Measurements from ENCODE around the gene DHRS1. TPM values are rescaled to one million over a fixed set of nuclear protein-coding genes. Genes with fewer than 3 reads are reported as not detected.
"Not testable (repeated sequence)": the region's sequence is repeated elsewhere in the genome, so short reads cannot be mapped to it uniquely, and the experiment has no call there.

DHRS1 gene
- total RNA-seq, 2 experiments from 2014 or later: 31.7 to 35.0 TPM

- H3K27ac Mint-ChIP-seq: no peak overlapping the region
- H3K27me3 Mint-ChIP-seq: no peaks in the 10 kb centered on the region
- H3K9me3 Mint-ChIP-seq: no peaks in the 10 kb centered on the region
- peaks cover 10% of the 10 kb centered on the region for H3K36me3 Mint-ChIP-seq (ENCODE audit: low read depth)
- peaks cover 7% of the 10 kb centered on the region for H3K4me1 Mint-ChIP-seq
- CTCF ChIA-PET: interaction anchor here (0.6 to 1.9 kb wide), 6 partner anchors 9 to 360 kb away, joined by 3 to 6 read pairs (median 4); partner anchors contain the start of gene CIDEB
- POLR2A ChIA-PET: no interaction called here
- DNase-seq: no peak
- no peak overlapping the region for H3K4me3 Mint-ChIP-seq
Measured at GRCh38 chr14:24255931-24256711, 43.5 kb downstream of the DHRS1 start.

- no peak for DNase-seq
- no peaks in the 10 kb centered on the region for H3K27me3 Mint-ChIP-seq
- no peak overlapping the region for H3K4me3 Mint-ChIP-seq
- peaks cover 13% of the 10 kb centered on the region for H3K4me1 Mint-ChIP-seq
- H3K36me3 Mint-ChIP-seq (ENCODE audit: low read depth): peaks cover 12% of the 10 kb centered on the region
- H3K9me3 Mint-ChIP-seq: no peaks in the 10 kb centered on the region
- ChIA-PET POLR2A (no interaction called here), CTCF (interaction anchor here (0.6 to 1.9 kb wide), 4 partner anchors 14 to 361 kb away, joined by 3 to 5 read pairs (median 4); no protein-coding TSS in a partner anchor)
- no peak overlapping the region for H3K27ac Mint-ChIP-seq
Measured at GRCh38 chr14:24255438-24255837, 44.1 kb downstream of the DHRS1 start.

GRCh38 chr14:24254630-24255392 lies 44.8 kb downstream of the DHRS1 start:
- DNase-seq: no peak
- Mint-ChIP-seq H3K4me1 (peaks cover 20% of the 10 kb centered on the region), H3K4me3 (no peak overlapping the region), H3K36me3 (ENCODE audit: low read depth) (peaks cover 16% of the 10 kb centered on the region), H3K9me3 (no peaks in the 10 kb centered on the region), H3K27me3 (no peaks in the 10 kb centered on the region), H3K27ac (no peak overlapping the region)
- ChIA-PET CTCF (interaction anchor here (0.8 to 1.1 kb wide), 2 partner anchors 42 to 79 kb away, joined by 3 to 4 read pairs; no protein-coding TSS in a partner anchor), POLR2A (no interaction called here)

- Mint-ChIP-seq H3K36me3 (ENCODE audit: low read depth) (peaks cover 19% of the 10 kb centered on the region), H3K27ac (no peak overlapping the region), H3K9me3 (no peaks in the 10 kb centered on the region), H3K27me3 (no peaks in the 10 kb centered on the region), H3K4me1 (peaks cover 27% of the 10 kb centered on the region), H3K4me3 (no peak overlapping the region)
- ChIA-PET POLR2A (no interaction called here), CTCF (interaction anchor here (0.6 to 4.3 kb wide), 4 partner anchors 17 to 54 kb away, joined by 3 to 29 read pairs (median 16); partner anchors contain the start of genes CIDEB and RABGGTA)
- DNase-seq: no peak
Measured at GRCh38 chr14:24253936-24254335, 45.6 kb downstream of the DHRS1 start.

GRCh38 chr14:24252289-24253124 lies 47.1 kb downstream of the DHRS1 start:
- Mint-ChIP-seq H3K27me3 (no peaks in the 10 kb centered on the region), H3K4me3 (no peak overlapping the region), H3K9me3 (no peaks in the 10 kb centered on the region), H3K4me1 (peaks cover 40% of the 10 kb centered on the region), H3K36me3 (ENCODE audit: low read depth) (peaks cover 29% of the 10 kb centered on the region), H3K27ac (no peak overlapping the region)
- no peak for DNase-seq
- ChIA-PET CTCF (interaction anchor here (1.0 to 4.3 kb wide), 6 partner anchors 10 to 57 kb away, joined by 3 to 29 read pairs (median 16); partner anchors contain the start of genes CIDEB, RABGGTA, TINF2 and TM9SF1), POLR2A (no interaction called here)

- no peaks in the 10 kb centered on the region for H3K27me3 Mint-ChIP-seq
- H3K4me3 Mint-ChIP-seq: no peak overlapping the region
- H3K36me3 Mint-ChIP-seq (ENCODE audit: low read depth): peaks cover 30% of the 10 kb centered on the region
- H3K27ac Mint-ChIP-seq: peak overlapping the region; percentile 28
- POLR2A ChIA-PET: no interaction called here
- H3K9me3 Mint-ChIP-seq: no peaks in the 10 kb centered on the region
- no peak for DNase-seq
- CTCF ChIA-PET: interaction anchor here (1.1 to 4.3 kb wide), 6 partner anchors 9 to 56 kb away, joined by 3 to 29 read pairs (median 16); partner anchors contain the start of genes CIDEB, RABGGTA and TINF2
- peaks cover 43% of the 10 kb centered on the region for H3K4me1 Mint-ChIP-seq
Measured at GRCh38 chr14:24251880-24252288, 47.7 kb downstream of the DHRS1 start.

DNA sequence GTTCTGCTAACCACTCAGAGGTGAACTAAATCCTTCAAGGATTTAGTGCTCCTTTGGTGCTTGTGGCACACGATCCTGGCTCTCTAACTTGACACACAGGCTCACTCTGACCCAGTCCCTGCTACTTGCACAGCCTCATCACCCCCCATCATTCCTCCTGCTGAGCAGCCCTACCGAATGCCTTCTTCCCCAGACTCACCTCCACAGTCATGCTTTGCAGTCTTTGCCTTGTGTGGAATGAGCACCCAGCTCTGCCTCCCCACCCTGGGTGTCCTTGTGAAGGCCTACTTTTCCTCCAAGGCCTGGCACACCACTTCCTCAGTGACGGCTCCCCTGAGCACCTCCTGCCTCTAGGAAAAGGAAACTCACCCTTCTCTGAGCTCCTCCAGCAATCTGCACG lies 49.2 kb downstream of the DHRS1 start:
- peaks cover 47% of the 10 kb centered on the region for H3K4me1 Mint-ChIP-seq
- no peak for DNase-seq
- H3K27me3 Mint-ChIP-seq: no peaks in the 10 kb centered on the region
- peak overlapping the region; percentile 33 for H3K4me3 Mint-ChIP-seq
- peaks cover 30% of the 10 kb centered on the region for H3K36me3 Mint-ChIP-seq (ENCODE audit: low read depth)
- no peaks in the 10 kb centered on the region for H3K9me3 Mint-ChIP-seq
- POLR2A ChIA-PET: no interaction called here
- peak overlapping the region; percentile 76 for H3K27ac Mint-ChIP-seq
- CTCF ChIA-PET: interaction anchor here (1.1 to 4.3 kb wide), 9 partner anchors 8 to 82 kb away, joined by 3 to 29 read pairs (median 4); partner anchors contain the start of genes CIDEB, RABGGTA and TINF2

DNA sequence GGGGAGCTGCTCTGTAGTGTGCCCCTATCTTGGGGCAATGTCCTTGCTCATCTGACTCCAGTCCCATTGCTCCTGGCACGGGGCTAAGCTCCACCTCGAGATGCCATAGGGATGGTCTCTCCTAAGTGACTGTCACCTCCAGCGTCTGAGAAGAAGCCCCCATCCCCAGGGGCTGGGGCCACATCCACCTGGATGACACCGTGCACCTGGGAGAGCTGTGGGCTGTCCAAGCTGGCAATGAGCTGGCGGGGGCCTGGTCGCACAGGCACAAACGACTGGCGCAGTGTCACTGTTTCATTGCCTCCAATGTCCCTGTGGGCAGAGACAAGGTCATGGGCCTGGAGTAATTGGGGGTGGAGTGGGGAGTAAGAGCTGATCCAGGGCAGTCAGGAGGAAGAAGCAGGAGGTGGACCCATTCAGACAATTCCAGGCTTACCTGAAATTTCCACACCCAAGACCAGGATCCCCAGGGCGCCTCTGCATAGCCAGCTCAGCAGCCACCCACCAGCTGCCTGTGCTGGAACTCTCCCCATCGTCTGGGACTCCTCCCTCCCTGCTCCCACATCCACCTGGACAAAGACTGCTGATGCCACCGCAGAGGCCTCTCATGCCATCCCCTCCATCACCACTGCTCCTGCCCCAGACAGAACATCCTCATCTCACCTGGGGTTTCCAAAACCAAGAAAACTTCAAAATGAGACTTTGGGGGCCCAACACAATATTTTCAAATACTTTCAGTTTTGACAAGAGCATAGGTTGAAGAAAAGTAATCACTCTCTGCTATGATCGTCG lies 50.2 kb downstream of the DHRS1 start:
- peak overlapping the region; percentile 76 for H3K27ac Mint-ChIP-seq
- H3K4me3 Mint-ChIP-seq: peak overlapping the region; percentile 27
- POLR2A ChIA-PET: no interaction called here
- H3K36me3 Mint-ChIP-seq (ENCODE audit: low read depth): peaks cover 33% of the 10 kb centered on the region
- peaks cover 52% of the 10 kb centered on the region for H3K4me1 Mint-ChIP-seq
- no peaks in the 10 kb centered on the region for H3K27me3 Mint-ChIP-seq
- CTCF ChIA-PET: interaction anchor here (1.0 to 2.1 kb wide), 7 partner anchors 9 to 50 kb away, joined by 3 to 7 read pairs (median 4); partner anchors contain the start of genes DHRS1, NOP9 and RABGGTA
- no peak for DNase-seq
- no peaks in the 10 kb centered on the region for H3K9me3 Mint-ChIP-seq

DNA sequence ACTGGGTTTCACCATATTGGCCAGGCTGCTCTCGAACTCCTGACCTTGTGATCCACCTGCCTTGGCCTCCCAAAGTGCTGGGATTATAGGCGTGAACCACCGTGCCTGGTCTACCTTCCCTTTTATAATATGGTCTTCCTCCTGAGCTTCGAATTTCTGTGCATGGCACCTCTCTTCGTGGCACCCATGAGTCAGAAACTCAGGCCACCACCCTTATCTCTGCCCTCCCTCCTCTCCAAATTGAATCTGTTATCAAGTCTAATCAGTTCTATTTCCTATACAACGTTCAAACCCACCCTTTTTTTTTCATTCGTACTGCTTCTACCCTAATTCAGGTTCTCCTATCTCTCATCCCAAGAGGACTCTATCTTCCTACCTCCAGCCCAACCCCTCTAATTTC lies 52.2 kb downstream of the DHRS1 start:
- H3K9me3 Mint-ChIP-seq: no peaks in the 10 kb centered on the region
- peaks cover 28% of the 10 kb centered on the region for H3K36me3 Mint-ChIP-seq (ENCODE audit: low read depth)
- peaks cover 63% of the 10 kb centered on the region for H3K4me1 Mint-ChIP-seq
- H3K4me3 Mint-ChIP-seq: peak overlapping the region; percentile 28
- H3K27me3 Mint-ChIP-seq: no peaks in the 10 kb centered on the region
- no peak for DNase-seq
- POLR2A ChIA-PET: interaction anchor here (0.6 to 1.1 kb wide), 4 partner anchors 23 to 139 kb away, joined by 3 to 11 read pairs (median 3); partner anchors contain the start of genes CIDEB and RABGGTA
- CTCF ChIA-PET: interaction anchor here (0.7 to 3.3 kb wide), 15 partner anchors 10 to 184 kb away, joined by 3 to 17 read pairs (median 7); partner anchors contain the start of genes CIDEB, MDP1 and RABGGTA
- H3K27ac Mint-ChIP-seq: peak overlapping the region; percentile 98

GRCh38 chr14:24246765-24247212 lies 52.8 kb downstream of the DHRS1 start:
- Mint-ChIP-seq H3K4me3 (peak overlapping the region; percentile 63), H3K27me3 (no peaks in the 10 kb centered on the region), H3K36me3 (ENCODE audit: low read depth) (peaks cover 31% of the 10 kb centered on the region), H3K27ac (peak overlapping the region; percentile 98), H3K9me3 (no peaks in the 10 kb centered on the region), H3K4me1 (peaks cover 63% of the 10 kb centered on the region)
- POLR2A ChIA-PET: interaction anchor here (0.5 to 1.0 kb wide), 3 partner anchors 24 to 138 kb away, joined by 3 to 11 read pairs (median 3); partner anchors contain the start of genes PSME2, RABGGTA and RNF31
- peak; percentile 64 for DNase-seq
- CTCF ChIA-PET: interaction anchor here (0.7 to 3.3 kb wide), 15 partner anchors 9 to 387 kb away, joined by 3 to 17 read pairs (median 7); partner anchors contain the start of genes CIDEB, IRF9, MDP1 and RABGGTA

GRCh38 chr14:24245350-24245749 lies 54.2 kb downstream of the DHRS1 start:
- peaks cover 57% of the 10 kb centered on the region for H3K4me1 Mint-ChIP-seq
- POLR2A ChIA-PET: interaction anchor here (0.9 kb wide), 1 partner anchor 26 kb away, joined by 3 read pairs; the partner anchor contains the start of gene RABGGTA
- H3K27me3 Mint-ChIP-seq, H3K4me3 Mint-ChIP-seq, DNase-seq, H3K9me3 Mint-ChIP-seq: not testable (repeated sequence)
- CTCF ChIA-PET: interaction anchor here (0.6 to 3.3 kb wide), 10 partner anchors 16 to 1211 kb away, joined by 3 to 17 read pairs (median 7); partner anchors contain the start of genes CIDEB, LTB4R2, MDP1 and RABGGTA
- peaks cover 33% of the 10 kb centered on the region for H3K36me3 Mint-ChIP-seq (ENCODE audit: low read depth)
- peak overlapping the region; percentile 80 for H3K27ac Mint-ChIP-seq

Measured in activated CD4-positive, alpha-beta T cell treated with anti-CD3 and anti-CD28 coated beads, Interleukin-2, amount 10 ng/mL, durations not matched to agents 7 days and 5 days (primary cell).